ENCODE data around the gene WIPF2.

The WIPF2 gene

GRCh38 chr17:40317345-40317873 is 98.3 kb downstream of the WIPF2 start:
- H3K27ac ChIP-seq, result peak overlapping the region; percentile 84
- TF ChIP-seq ZFX (IDR thresholded peaks at IDR 0.05) (no peak), CTCF (conservative IDR thresholded peaks at IDR 0.05) (no peak; the same call in 1 of the 2 replicates)

- peak overlapping the region; percentile 84 for H3K27ac ChIP-seq
- TF ChIP-seq CTCF (conservative IDR thresholded peaks at IDR 0.05) (no peak), ZFX (IDR thresholded peaks at IDR 0.05) (no peak)
These were observed 99.1 kb downstream of the WIPF2 start for GRCh38 chr17:40317880-40318829.

- TF ChIP-seq CTCF (conservative IDR thresholded peaks at IDR 0.05) (no peak), ZFX (IDR thresholded peaks at IDR 0.05) (no peak)
- peak overlapping the region; percentile 84 for H3K27ac ChIP-seq
These were observed 99.8 kb downstream of the WIPF2 start for GRCh38 chr17:40318830-40319391.

- TF ChIP-seq CTCF (conservative IDR thresholded peaks at IDR 0.05) (no peak), ZFX (IDR thresholded peaks at IDR 0.05) (no peak)
- no peak overlapping the region for H3K27ac ChIP-seq
These were observed 100.8 kb downstream of the WIPF2 start for GRCh38 chr17:40319651-40320540.

GRCh38 chr17:40320756-40321523 is 101.8 kb downstream of the WIPF2 start:
- no peak overlapping the region for H3K27ac ChIP-seq
- TF ChIP-seq CTCF (conservative IDR thresholded peaks at IDR 0.05), result no peak
- TF ChIP-seq ZFX (IDR thresholded peaks at IDR 0.05), result no peak

- TF ChIP-seq ZFX (IDR thresholded peaks at IDR 0.05) (no peak), CTCF (conservative IDR thresholded peaks at IDR 0.05) (no peak)
- no peak overlapping the region for H3K27ac ChIP-seq
These were observed 102.4 kb downstream of the WIPF2 start for GRCh38 chr17:40321524-40321929.

Data from C4-2B (cell line).